Measurements from ENCODE around the gene DZIP1L.

The DZIP1L gene

GRCh38 chr3:138032567-138032966, 82.8 kb downstream of the DZIP1L start:
- no peak for DNase-seq

DNA sequence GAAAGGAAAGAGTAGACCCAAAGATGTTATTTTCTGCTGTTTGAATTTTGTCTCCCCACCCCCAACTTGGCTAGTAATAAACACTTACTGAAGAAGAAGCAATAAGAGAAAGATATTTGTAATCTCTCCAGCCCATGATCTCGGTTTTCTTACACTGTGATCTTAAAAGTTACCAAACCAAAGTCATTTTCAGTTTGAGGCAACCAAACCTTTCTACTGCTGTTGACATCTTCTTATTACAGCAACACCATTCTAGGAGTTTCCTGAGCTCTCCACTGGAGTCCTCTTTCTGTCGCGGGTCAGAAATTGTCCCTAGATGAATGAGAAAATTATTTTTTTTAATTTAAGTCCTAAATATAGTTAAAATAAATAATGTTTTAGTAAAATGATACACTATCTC, 83.9 kb downstream of the DZIP1L start:
- no peak for DNase-seq

- DNase-seq, result no peak
These were observed 84.6 kb downstream of the DZIP1L start for GRCh38 chr3:138030734-138031280.

DNA sequence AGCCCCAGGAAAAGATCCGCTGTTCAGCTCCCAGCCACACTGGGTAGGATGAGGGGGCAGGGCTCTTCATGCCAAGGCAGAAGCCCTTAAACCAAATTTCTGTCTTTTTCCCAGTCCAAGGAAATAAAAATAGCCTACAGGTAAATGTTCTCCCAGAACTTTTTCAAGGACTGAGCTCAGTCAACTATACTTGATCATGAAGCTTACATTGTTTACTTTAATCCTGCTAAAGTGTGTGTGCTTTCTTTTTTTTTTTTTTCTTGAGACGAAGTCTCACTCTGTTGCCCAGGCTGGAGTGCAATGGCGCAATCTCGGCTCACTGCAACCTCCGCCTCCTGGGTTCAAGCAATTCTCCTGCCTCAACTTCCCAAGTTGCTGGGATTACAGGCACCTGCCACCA, 87.6 kb downstream of the DZIP1L start:
- DNase-seq, result no peak

DNA sequence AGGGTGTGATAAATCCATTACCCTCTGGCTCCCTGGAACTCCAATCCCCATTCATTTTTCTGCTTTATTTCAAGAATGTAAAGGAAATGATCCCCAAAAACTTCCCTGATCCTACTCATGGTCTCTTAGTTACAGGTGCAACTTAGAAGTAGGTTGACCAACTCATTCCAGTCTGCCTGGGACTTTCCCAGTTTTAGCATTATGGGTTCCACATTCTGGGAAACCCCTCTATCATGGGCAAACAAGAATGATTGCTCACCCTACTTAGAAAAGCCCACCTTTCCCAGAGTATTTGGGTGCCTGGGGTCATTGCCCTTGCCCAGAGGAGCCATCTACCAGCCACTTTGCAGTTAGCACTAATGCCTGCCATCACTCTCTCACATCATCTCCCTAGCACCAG, 89.9 kb downstream of the DZIP1L start:
- DNase-seq, result no peak

- no peak for DNase-seq
These were observed 91.7 kb downstream of the DZIP1L start for GRCh38 chr3:138023754-138024153.

GRCh38 chr3:138019281-138020069, 95.9 kb downstream of the DZIP1L start:
- DNase-seq, result no peak

GRCh38 chr3:138016065-138016464, 99.3 kb downstream of the DZIP1L start:
- no peak for DNase-seq

DNA sequence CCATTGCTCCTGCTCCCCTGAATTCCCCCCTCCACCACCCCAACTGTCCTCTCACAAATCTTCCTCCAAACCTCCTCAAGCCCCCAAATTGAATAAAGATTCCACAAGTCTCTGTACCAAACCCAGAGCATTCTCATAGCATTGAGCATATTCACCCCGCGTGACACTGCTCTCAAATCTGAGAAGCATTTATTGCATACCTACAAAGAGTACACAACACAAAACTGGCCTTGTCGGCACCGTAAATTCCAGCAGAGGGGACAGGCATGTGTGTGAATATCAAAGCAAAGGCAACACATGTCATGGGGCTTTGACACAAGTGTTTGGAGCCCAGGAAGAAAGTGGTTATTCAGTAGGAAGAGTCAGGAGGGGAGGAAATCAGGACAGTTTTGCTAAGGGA, 102.9 kb downstream of the DZIP1L start:
- DNase-seq, result no peak
